K562 (cell line): ENCODE measurements around the gene NQO2. TPM values are rescaled to one million over a fixed set of nuclear protein-coding genes. Genes with fewer than 3 reads are reported as not detected.

ENCODE experiments used
- CREB3L1 ChIP-seq: fragments of 450-650 bp; IDR thresholded peaks from 2 replicates; pipeline ENCODE4 v1.6.1; 2014; ENCODE audit warnings: low read depth, mild to moderate bottlenecking, moderate library complexity, borderline replicate concordance
- E4F1 ChIP-seq: fragments of 250-450 bp; sonication (Bioruptor Pico); IDR thresholded peaks from 2 replicates; pipeline ENCODE4 v1.5.0; 2021; ENCODE audit warnings: mild to moderate bottlenecking, borderline replicate concordance
- HNRNPLL ChIP-seq: fragments of 200-400 bp; formaldehyde crosslinking; IDR thresholded peaks from 2 replicates; pipeline ENCODE4 v1.6.1; 2017; ENCODE audit warnings: low read length, low read depth, mild to moderate bottlenecking; ENCODE audit not compliant: poor library complexity, severe bottlenecking
- RBM25 ChIP-seq: fragments of 200-400 bp; formaldehyde crosslinking; IDR thresholded peaks from 2 replicates; pipeline ENCODE4 v1.6.1; 2018; ENCODE audit warnings: low read length, low read depth, moderate library complexity; ENCODE audit not compliant: severe bottlenecking
- SMARCB1 ChIP-seq: IDR thresholded peaks from 2 replicates; pipeline ENCODE4 v1.6.1; 2011; ENCODE audit warnings: improper control_type of control experiment, low read depth; ENCODE audit not compliant: insufficient read length
- ZNF408 ChIP-seq: fragments of 250-450 bp; sonication (Bioruptor Pico); IDR thresholded peaks from 2 replicates; pipeline ENCODE4 v1.4.0; 2020; ENCODE audit warnings: low read depth, mild to moderate bottlenecking, moderate library complexity
- polyA plus RNA-seq, 8 experiments: library from polyadenylated mRNA; depleted of rRNA in 4 of 8; stranded (reverse) in 5 of 8; unstranded in 3 of 8; fragments of >200 nt; fragmentation: Nextera tagmentation in 2 of 8; fragmentation: Illumina TruSeq in 1 of 8; extraction: Ambion mirVana in 2 of 8; extraction: Trizol in 1 of 8; gene quantifications; 2 replicates each; pipeline versions ENCODE4 v1.2.1 to v1.2.3, GENCODE V29; 2011 to 2014; ENCODE audit warnings: inconsistent platforms in 1 of 8, missing spikeins in 1 of 8
- total RNA-seq, 7 experiments: library from RNA; depleted of rRNA in 6 of 7; stranded (reverse); fragments of >200 nt in 6 of 7; fragmentation: Illumina TruSeq in 2 of 7; extraction: Trizol in 2 of 7; gene quantifications; 2 replicates each; pipeline versions ENCODE4 v1.2.1 to v1.2.3, GENCODE V29; 2011 to 2021; ENCODE audit warnings: low replicate concordance in 1 of 7
- TF ChIP-seq, protein P1 (sequence below): fragments of 450-650 bp; IDR thresholded peaks from 2 replicates; pipeline ENCODE4 v1.6.1; 2016; ENCODE audit warnings: low read depth, mild to moderate bottlenecking, moderate library complexity

The NQO2 gene
- total and polyA plus RNA-seq, 9 of the 15 experiments (the other 6 are each of a cell fraction or from before 2014, with no cell fraction given), result 54.6 to 214 (median 116) TPM

DNA sequence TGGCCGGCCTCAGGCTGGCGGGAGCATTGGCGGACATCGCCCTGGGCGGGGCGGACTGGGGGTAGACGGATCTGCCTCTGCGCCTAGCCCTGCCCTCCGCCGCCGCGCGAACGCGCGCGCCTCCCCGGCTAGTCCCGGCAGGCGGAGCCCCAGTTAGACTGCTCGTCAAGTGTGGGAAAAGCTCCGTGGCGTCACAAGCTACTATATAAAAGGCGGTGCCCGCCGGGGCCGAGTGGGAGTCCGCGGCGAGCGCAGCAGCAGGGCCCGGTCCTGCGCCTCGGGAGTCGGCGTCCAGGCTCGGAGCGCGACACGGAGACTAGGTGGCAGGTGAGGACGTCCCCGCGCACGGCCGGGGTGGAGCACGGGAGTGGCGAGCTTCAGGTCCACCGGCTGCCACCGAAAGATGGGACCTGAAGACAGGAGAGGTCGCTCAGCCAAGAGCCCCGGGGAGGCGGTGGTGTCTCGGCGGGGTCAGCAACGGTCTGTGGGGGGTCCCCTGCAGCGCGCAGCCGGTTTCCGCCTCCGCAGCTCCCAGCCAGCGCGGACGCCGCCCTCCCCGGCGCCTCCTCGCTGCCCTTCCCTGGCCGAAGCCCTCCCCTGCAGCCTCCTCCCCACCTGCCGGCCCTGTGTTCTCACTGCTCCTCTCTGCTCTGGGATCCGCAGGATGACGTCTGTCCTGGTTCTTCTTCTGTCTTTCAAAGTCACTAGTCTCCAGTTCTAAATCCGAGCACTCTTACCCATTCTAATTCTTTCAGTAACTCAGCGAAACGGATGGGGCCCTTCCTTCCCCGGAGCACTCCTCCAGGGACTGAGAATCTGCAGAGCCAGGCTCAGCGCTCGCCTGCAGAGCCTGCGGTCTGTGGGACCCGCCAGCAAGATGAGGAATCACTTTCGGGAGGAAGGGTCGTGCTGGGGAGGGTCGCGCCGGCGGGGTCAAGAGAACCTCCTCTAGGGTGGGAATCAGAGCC lies 64.3 kb downstream of the NQO2 start (continued):
- TF ChIP-seq E4F1, result no peak
- TF ChIP-seq RBM25, result no peak
- TF ChIP-seq, protein P1, sequence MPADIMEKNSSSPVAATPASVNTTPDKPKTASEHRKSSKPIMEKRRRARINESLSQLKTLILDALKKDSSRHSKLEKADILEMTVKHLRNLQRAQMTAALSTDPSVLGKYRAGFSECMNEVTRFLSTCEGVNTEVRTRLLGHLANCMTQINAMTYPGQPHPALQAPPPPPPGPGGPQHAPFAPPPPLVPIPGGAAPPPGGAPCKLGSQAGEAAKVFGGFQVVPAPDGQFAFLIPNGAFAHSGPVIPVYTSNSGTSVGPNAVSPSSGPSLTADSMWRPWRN, result 0 out of 2 replicates have a peak, but pooled peaks have one; percentile 23
- no peak for TF ChIP-seq ZNF408
- TF ChIP-seq CREB3L1, result peak; percentile 64; the same call in 1 of the 2 replicates
- TF ChIP-seq SMARCB1, result no peak
- TF ChIP-seq HNRNPLL, result peak; percentile 48
